ENCODE measurements around the gene COQ10A.

- TF ChIP-seq EZH2 (IDR thresholded peaks at IDR 0.05; ENCODE audit: insufficient read depth, poor library complexity, severe bottlenecking) (no peak), EZH2phosphoT487 (IDR thresholded peaks at IDR 0.05; ENCODE audit: insufficient read depth, low read depth) (no peak)
Measured at GRCh38 chr12:56282030-56282429, 15.3 kb downstream of the COQ10A start.
